Smooth muscle cell (in vitro differentiated cells): ENCODE measurements around the gene BAHCC1. TPM values are rescaled to one million over a fixed set of nuclear protein-coding genes. Genes with fewer than 3 reads are reported as not detected.

Experiments
- DNase-seq: peaks from one replicate; lab custom pipeline; 2025; ENCODE audit not compliant: unreplicated experiment; lab: John Stamatoyannopoulos, UW
- H2AFZ ChIP-seq: fragments of 200-600 bp; sonication (generic); 2 replicates; pipeline ENCODE4 v1.6.0; 2016; ENCODE audit warnings: antibody characterized with exemption, low read depth, mild to moderate bottlenecking
- H3F3A ChIP-seq: fragments of 200-600 bp; sonication (generic); 2 replicates; pipeline ENCODE4 v1.6.0; 2017; ENCODE audit warnings: antibody characterized with exemption, low read depth
- H3K27ac ChIP-seq: fragments of 200-600 bp; sonication (generic); 2 replicates; pipeline ENCODE4 v1.5.1; 2016; ENCODE audit warnings: low read depth, mild to moderate bottlenecking
- H3K27me3 ChIP-seq: fragments of 200-600 bp; sonication (generic); 2 replicates; pipeline ENCODE4 v1.6.1; 2016; ENCODE audit warnings: low read depth, mild to moderate bottlenecking
- H3K36me3 ChIP-seq: fragments of 200-600 bp; sonication (generic); 2 replicates; pipeline ENCODE4 v1.5.1; 2016; ENCODE audit warnings: low read depth
- H3K4me1 ChIP-seq: fragments of 200-600 bp; sonication (generic); 2 replicates; pipeline ENCODE4 v1.5.1; 2016; ENCODE audit warnings: low read depth
- H3K4me2 ChIP-seq: fragments of 200-600 bp; sonication (generic); 2 replicates; pipeline ENCODE4 v1.6.0; 2016; ENCODE audit warnings: mild to moderate bottlenecking
- H3K4me3 ChIP-seq: fragments of 200-600 bp; sonication (generic); 2 replicates; pipeline ENCODE4 v1.5.1; 2016; ENCODE audit warnings: mild to moderate bottlenecking
- H3K79me2 ChIP-seq: fragments of 200-600 bp; sonication (generic); 2 replicates; pipeline ENCODE4 v1.6.0; 2016; ENCODE audit warnings: low read depth, mild to moderate bottlenecking
- H3K9ac ChIP-seq: fragments of 200-600 bp; sonication (generic); 2 replicates; pipeline ENCODE4 v1.6.0; 2016; ENCODE audit warnings: low read depth
- H3K9me3 ChIP-seq: fragments of 200-600 bp; sonication (generic); replicated peaks from 2 replicates; pipeline ENCODE4 v1.5.1; 2016; ENCODE audit warnings: low read depth
- H4K20me1 ChIP-seq: fragments of 200-600 bp; sonication (generic); 2 replicates; pipeline ENCODE4 v1.6.0; 2016; ENCODE audit warnings: low read depth
- CTCF ChIP-seq: fragments of 200-600 bp; sonication (generic); IDR thresholded peaks from 2 replicates; pipeline ENCODE4 v1.5.1; 2017; ENCODE audit warnings: borderline replicate concordance, mild to moderate bottlenecking, antibody characterized with exemption; ENCODE audit not compliant: insufficient read depth, poor library complexity, severe bottlenecking
- WGBS: methylation state at CpG from one replicate; pipeline ENCODE4 v1.1.7; 2016; ENCODE audit warnings: low lambda C conversion rate; 5-methylcytosine and 5-hydroxymethylcytosine counted together
- polyA plus RNA-seq: library from polyadenylated mRNA; unstranded; fragments of >200 nt; fragmentation: Nextera tagmentation; extraction: Ambion mirVana; gene quantifications from 2 replicates; pipeline ENCODE4 v1.2.1, GENCODE V29; 2016
- total RNA-seq: library from RNA; depleted of rRNA; stranded (reverse); fragments of >200 nt; gene quantifications from 2 replicates; pipeline ENCODE4 v1.2.3, GENCODE V29; 2014

Gene BAHCC1
- total and polyA plus RNA-seq, 2 experiments from 2014 or later = 3.2 to 4.6 TPM

- Histone ChIP-seq H3K9ac (no peak overlapping the region), H3K27me3 (no peaks in the 10 kb centered on the region), H3K4me2 (no peak overlapping the region), H3K79me2 (no peaks in the 10 kb centered on the region), H3K4me3 (no peak overlapping the region), H3K36me3 (no peaks in the 10 kb centered on the region), H3F3A (no peaks in the 10 kb centered on the region), H3K4me1 (peaks cover 5% of the 10 kb centered on the region), H4K20me1 (no peaks in the 10 kb centered on the region), H2AFZ (no peak overlapping the region), H3K27ac (no peak overlapping the region), H3K9me3 (no peaks in the 10 kb centered on the region)
- no peak for DNase-seq
- TF ChIP-seq CTCF = no peak
- WGBS = 77% methylated on average over 8 of the region's 8 CpGs
Measured at GRCh38 chr17:81494626-81495377, 99.5 kb downstream of the BAHCC1 start.

- Histone ChIP-seq H3K27ac (no peak overlapping the region), H3K4me1 (no peaks in the 10 kb centered on the region), H3K9me3 (no peaks in the 10 kb centered on the region), H3K27me3 (no peaks in the 10 kb centered on the region), H4K20me1 (no peaks in the 10 kb centered on the region), H3K9ac (no peak overlapping the region), H3K4me2 (no peak overlapping the region), H3K4me3 (no peak overlapping the region), H3K36me3 (no peaks in the 10 kb centered on the region), H2AFZ (no peak overlapping the region), H3K79me2 (no peaks in the 10 kb centered on the region), H3F3A (no peaks in the 10 kb centered on the region)
- no peak for DNase-seq
- WGBS = 96% methylated on average over 30 of the region's 64 CpGs
- no peak for TF ChIP-seq CTCF
Measured at GRCh38 chr17:81498953-81499600, 103.8 kb downstream of the BAHCC1 start.

- Histone ChIP-seq H2AFZ (no peak overlapping the region), H4K20me1 (no peaks in the 10 kb centered on the region), H3K4me3 (no peak overlapping the region), H3K9me3 (no peaks in the 10 kb centered on the region), H3K4me1 (no peaks in the 10 kb centered on the region), H3K4me2 (no peak overlapping the region), H3K79me2 (no peaks in the 10 kb centered on the region), H3F3A (no peaks in the 10 kb centered on the region), H3K9ac (no peak overlapping the region), H3K27me3 (no peaks in the 10 kb centered on the region), H3K27ac (no peak overlapping the region), H3K36me3 (no peaks in the 10 kb centered on the region)
- no peak for DNase-seq
- no peak for TF ChIP-seq CTCF
- WGBS = 87% methylated on average over 12 of the region's 12 CpGs
Measured at GRCh38 chr17:81499601-81499970, 104.3 kb downstream of the BAHCC1 start.
